Measurements from ENCODE around the gene SLC41A3.

Gene SLC41A3

GRCh38 chr3:126127452-126127851, 43.5 kb upstream of the SLC41A3 start:
- Histone ChIP-seq H3K27me3 (ENCODE audit: control insufficient read depth, insufficient read depth, low read length) (no peaks in the 10 kb centered on the region), H3K27ac (ENCODE audit: low read depth, low read length) (no peak overlapping the region), H3K36me3 (ENCODE audit: control insufficient read depth, insufficient read depth, low read length) (no peaks in the 10 kb centered on the region), H3K4me3 (ENCODE audit: low read depth, low read length) (no peak overlapping the region), H3K9ac (ENCODE audit: low read depth, low read length) (no peak overlapping the region), H3K9me3 (ENCODE audit: control insufficient read depth, insufficient read depth, low read length) (no peaks in the 10 kb centered on the region), H3K4me1 (ENCODE audit: control insufficient read depth, insufficient read depth, low read length) (peaks cover 12% of the 10 kb centered on the region)

DNA sequence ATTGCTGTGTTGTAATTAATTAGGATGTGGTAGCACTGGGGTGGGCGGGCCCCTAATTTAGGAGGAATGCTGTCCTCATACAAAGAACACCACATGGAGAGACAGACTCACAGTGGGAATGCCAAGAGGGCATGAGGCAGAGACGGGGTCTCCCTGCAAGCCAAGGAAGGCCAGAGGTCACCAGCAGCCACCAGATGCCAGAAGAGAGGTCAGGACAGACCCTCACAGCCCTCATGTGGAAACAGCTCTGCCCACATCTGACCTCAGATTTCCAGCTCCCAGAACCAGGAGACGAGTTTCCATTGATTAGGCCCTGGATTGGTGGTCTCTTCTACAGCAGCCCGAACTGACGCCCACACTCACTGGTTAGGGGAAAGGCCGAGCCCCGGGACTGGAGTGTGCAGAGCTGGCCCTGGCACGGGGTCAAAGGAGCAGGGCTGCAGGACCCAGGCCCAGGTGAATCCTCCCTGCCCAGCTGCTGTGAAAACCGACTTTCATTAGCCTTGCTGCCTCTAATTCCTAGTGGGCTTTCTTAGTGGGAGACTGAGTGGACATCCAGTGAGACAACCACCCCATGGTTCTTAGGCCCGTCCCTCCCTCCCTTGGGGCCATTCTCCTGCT, 43.0 kb upstream of the SLC41A3 start:
- Histone ChIP-seq H3K36me3 (ENCODE audit: control insufficient read depth, insufficient read depth, low read length) (no peaks in the 10 kb centered on the region), H3K27ac (ENCODE audit: low read depth, low read length) (no peak overlapping the region), H3K9ac (ENCODE audit: low read depth, low read length) (no peak overlapping the region), H3K27me3 (ENCODE audit: control insufficient read depth, insufficient read depth, low read length) (no peaks in the 10 kb centered on the region), H3K4me3 (ENCODE audit: low read depth, low read length) (no peak overlapping the region), H3K4me1 (ENCODE audit: control insufficient read depth, insufficient read depth, low read length) (peaks cover 11% of the 10 kb centered on the region), H3K9me3 (ENCODE audit: control insufficient read depth, insufficient read depth, low read length) (no peaks in the 10 kb centered on the region)

DNA sequence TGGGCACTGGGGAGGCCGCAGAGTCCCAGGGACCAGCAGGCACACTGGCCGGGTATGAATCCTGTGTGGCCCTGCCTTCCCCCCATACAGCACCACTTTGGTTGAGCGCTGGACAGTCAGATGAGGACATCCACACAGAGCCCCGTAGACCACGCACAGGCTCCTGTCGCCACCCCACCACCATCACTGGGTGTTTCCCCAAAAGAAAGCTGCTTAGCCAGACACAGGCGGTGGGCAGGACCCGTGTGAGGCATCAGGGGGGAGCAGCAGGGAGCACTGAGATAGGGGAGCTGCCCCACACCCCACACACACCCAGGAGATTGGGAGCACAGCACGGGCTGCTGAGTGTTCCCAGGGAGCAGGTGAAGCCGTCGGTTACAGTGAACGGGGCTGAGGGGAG, 42.4 kb upstream of the SLC41A3 start:
- H3K9me3 ChIP-seq (ENCODE audit: control insufficient read depth, insufficient read depth, low read length), result no peaks in the 10 kb centered on the region
- no peaks in the 10 kb centered on the region for H3K36me3 ChIP-seq (ENCODE audit: control insufficient read depth, insufficient read depth, low read length)
- H3K27me3 ChIP-seq (ENCODE audit: control insufficient read depth, insufficient read depth, low read length), result no peaks in the 10 kb centered on the region
- peaks cover 11% of the 10 kb centered on the region for H3K4me1 ChIP-seq (ENCODE audit: control insufficient read depth, insufficient read depth, low read length)
- no peak overlapping the region for H3K4me3 ChIP-seq (ENCODE audit: low read depth, low read length)
- no peak overlapping the region for H3K27ac ChIP-seq (ENCODE audit: low read depth, low read length)
- no peak overlapping the region for H3K9ac ChIP-seq (ENCODE audit: low read depth, low read length)

GRCh38 chr3:126125781-126126251, 41.9 kb upstream of the SLC41A3 start:
- Histone ChIP-seq H3K27me3 (ENCODE audit: control insufficient read depth, insufficient read depth, low read length) (no peaks in the 10 kb centered on the region), H3K36me3 (ENCODE audit: control insufficient read depth, insufficient read depth, low read length) (no peaks in the 10 kb centered on the region), H3K4me1 (ENCODE audit: control insufficient read depth, insufficient read depth, low read length) (peaks cover 11% of the 10 kb centered on the region), H3K9ac (ENCODE audit: low read depth, low read length) (no peak overlapping the region), H3K4me3 (ENCODE audit: low read depth, low read length) (no peak overlapping the region), H3K27ac (ENCODE audit: low read depth, low read length) (no peak overlapping the region), H3K9me3 (ENCODE audit: control insufficient read depth, insufficient read depth, low read length) (no peaks in the 10 kb centered on the region)

DNA sequence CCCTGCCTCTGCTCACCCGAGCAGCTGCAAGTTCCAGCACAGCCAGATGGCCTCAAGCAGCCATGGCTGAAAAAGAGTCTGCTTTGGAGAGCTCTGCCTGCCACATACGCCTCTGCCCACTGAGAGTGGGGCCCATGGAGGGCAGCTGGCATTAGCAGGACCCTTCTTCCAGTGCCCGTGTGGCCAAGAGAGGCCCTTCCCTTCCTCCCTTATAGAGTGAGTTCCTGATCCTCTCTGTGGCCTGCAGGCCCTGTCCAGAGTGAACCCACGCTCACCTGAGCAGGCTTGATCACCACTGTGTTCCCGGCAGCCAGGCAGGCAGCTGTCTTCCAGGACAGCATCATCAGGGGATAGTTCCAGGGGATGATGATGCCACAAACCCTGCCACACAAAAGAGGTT, 41.4 kb upstream of the SLC41A3 start:
- Histone ChIP-seq H3K9me3 (ENCODE audit: control insufficient read depth, insufficient read depth, low read length) (no peaks in the 10 kb centered on the region), H3K27me3 (ENCODE audit: control insufficient read depth, insufficient read depth, low read length) (no peaks in the 10 kb centered on the region), H3K4me1 (ENCODE audit: control insufficient read depth, insufficient read depth, low read length) (peaks cover 11% of the 10 kb centered on the region), H3K27ac (ENCODE audit: low read depth, low read length) (no peak overlapping the region), H3K4me3 (ENCODE audit: low read depth, low read length) (no peak overlapping the region), H3K36me3 (ENCODE audit: control insufficient read depth, insufficient read depth, low read length) (no peaks in the 10 kb centered on the region), H3K9ac (ENCODE audit: low read depth, low read length) (no peak overlapping the region)

GRCh38 chr3:126124896-126125295, 41.0 kb upstream of the SLC41A3 start:
- Histone ChIP-seq H3K4me1 (ENCODE audit: control insufficient read depth, insufficient read depth, low read length) (peaks cover 11% of the 10 kb centered on the region), H3K27ac (ENCODE audit: low read depth, low read length) (no peak overlapping the region), H3K36me3 (ENCODE audit: control insufficient read depth, insufficient read depth, low read length) (no peaks in the 10 kb centered on the region), H3K27me3 (ENCODE audit: control insufficient read depth, insufficient read depth, low read length) (no peaks in the 10 kb centered on the region), H3K4me3 (ENCODE audit: low read depth, low read length) (no peak overlapping the region), H3K9ac (ENCODE audit: low read depth, low read length) (no peak overlapping the region), H3K9me3 (ENCODE audit: control insufficient read depth, insufficient read depth, low read length) (no peaks in the 10 kb centered on the region)

GRCh38 chr3:126124148-126124868, 40.4 kb upstream of the SLC41A3 start:
- Histone ChIP-seq H3K27ac (ENCODE audit: low read depth, low read length) (no peak overlapping the region), H3K9me3 (ENCODE audit: control insufficient read depth, insufficient read depth, low read length) (no peaks in the 10 kb centered on the region), H3K4me3 (ENCODE audit: low read depth, low read length) (no peak overlapping the region; the same call in 1 of the 2 replicates), H3K27me3 (ENCODE audit: control insufficient read depth, insufficient read depth, low read length) (no peaks in the 10 kb centered on the region), H3K4me1 (ENCODE audit: control insufficient read depth, insufficient read depth, low read length) (peaks cover 11% of the 10 kb centered on the region), H3K9ac (ENCODE audit: low read depth, low read length) (no peak overlapping the region), H3K36me3 (ENCODE audit: control insufficient read depth, insufficient read depth, low read length) (no peaks in the 10 kb centered on the region)

DNA sequence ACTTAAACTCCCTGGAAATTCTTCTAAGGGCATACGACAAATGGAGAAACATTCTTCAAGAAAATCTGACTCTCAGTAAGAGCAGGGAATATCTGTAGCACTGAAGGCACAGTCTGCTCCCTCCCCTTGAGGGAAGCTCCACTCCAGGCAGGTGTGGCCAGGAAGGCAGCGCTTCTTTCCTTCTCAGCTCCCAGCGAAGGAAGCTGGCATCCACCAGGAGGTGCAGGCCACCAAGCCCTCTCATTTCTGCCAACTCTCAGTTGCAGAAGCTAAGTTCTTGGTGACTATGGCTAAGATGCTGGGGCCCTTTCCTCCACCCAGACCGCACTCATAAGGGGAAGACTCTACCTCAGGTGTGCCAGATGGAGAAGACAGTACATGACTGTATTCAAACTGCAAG, 37.7 kb upstream of the SLC41A3 start:
- no peaks in the 10 kb centered on the region for H3K27me3 ChIP-seq (ENCODE audit: control insufficient read depth, insufficient read depth, low read length)
- no peak overlapping the region for H3K27ac ChIP-seq (ENCODE audit: low read depth, low read length)
- H3K4me1 ChIP-seq (ENCODE audit: control insufficient read depth, insufficient read depth, low read length), result peaks cover 11% of the 10 kb centered on the region
- H3K36me3 ChIP-seq (ENCODE audit: control insufficient read depth, insufficient read depth, low read length), result no peaks in the 10 kb centered on the region
- no peaks in the 10 kb centered on the region for H3K9me3 ChIP-seq (ENCODE audit: control insufficient read depth, insufficient read depth, low read length)
- no peak overlapping the region for H3K4me3 ChIP-seq (ENCODE audit: low read depth, low read length)
- no peak overlapping the region for H3K9ac ChIP-seq (ENCODE audit: low read depth, low read length)

GRCh38 chr3:126121074-126121473, 37.1 kb upstream of the SLC41A3 start:
- no peak overlapping the region for H3K27ac ChIP-seq (ENCODE audit: low read depth, low read length)
- H3K9me3 ChIP-seq (ENCODE audit: control insufficient read depth, insufficient read depth, low read length), result no peaks in the 10 kb centered on the region
- H3K4me1 ChIP-seq (ENCODE audit: control insufficient read depth, insufficient read depth, low read length), result peaks cover 11% of the 10 kb centered on the region
- H3K27me3 ChIP-seq (ENCODE audit: control insufficient read depth, insufficient read depth, low read length), result no peaks in the 10 kb centered on the region
- no peak overlapping the region for H3K9ac ChIP-seq (ENCODE audit: low read depth, low read length)
- no peaks in the 10 kb centered on the region for H3K36me3 ChIP-seq (ENCODE audit: control insufficient read depth, insufficient read depth, low read length)
- no peak overlapping the region for H3K4me3 ChIP-seq (ENCODE audit: low read depth, low read length)

DNA sequence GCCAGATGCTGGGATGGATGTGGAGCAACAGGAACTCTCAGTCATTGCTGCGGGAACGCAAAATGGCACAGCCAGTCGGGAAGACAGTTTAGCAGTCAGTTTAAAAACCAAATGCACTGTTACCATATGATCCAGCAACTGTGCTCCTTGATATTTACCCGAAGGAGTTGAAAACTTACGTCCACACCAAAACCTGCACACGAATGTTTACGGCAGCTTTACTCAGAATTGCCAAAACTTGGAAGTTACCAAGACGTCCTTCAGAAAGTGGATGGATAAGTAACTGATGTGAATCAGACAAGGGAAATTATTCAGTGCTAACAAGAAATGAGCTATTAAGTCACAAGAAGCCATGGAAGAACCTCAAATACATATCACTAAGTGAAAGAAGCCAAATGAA, 36.1 kb upstream of the SLC41A3 start:
- Histone ChIP-seq H3K4me3 (ENCODE audit: low read depth, low read length) (no peak overlapping the region), H3K27ac (ENCODE audit: low read depth, low read length) (no peak overlapping the region), H3K9me3 (ENCODE audit: control insufficient read depth, insufficient read depth, low read length) (no peaks in the 10 kb centered on the region), H3K27me3 (ENCODE audit: control insufficient read depth, insufficient read depth, low read length) (no peaks in the 10 kb centered on the region), H3K9ac (ENCODE audit: low read depth, low read length) (no peak overlapping the region), H3K4me1 (ENCODE audit: control insufficient read depth, insufficient read depth, low read length) (peaks cover 11% of the 10 kb centered on the region), H3K36me3 (ENCODE audit: control insufficient read depth, insufficient read depth, low read length) (no peaks in the 10 kb centered on the region)

GRCh38 chr3:126119008-126119675, 35.2 kb upstream of the SLC41A3 start:
- Histone ChIP-seq H3K4me1 (ENCODE audit: control insufficient read depth, insufficient read depth, low read length) (peaks cover 8% of the 10 kb centered on the region), H3K27ac (ENCODE audit: low read depth, low read length) (no peak overlapping the region), H3K27me3 (ENCODE audit: control insufficient read depth, insufficient read depth, low read length) (no peaks in the 10 kb centered on the region), H3K9me3 (ENCODE audit: control insufficient read depth, insufficient read depth, low read length) (no peaks in the 10 kb centered on the region), H3K4me3 (ENCODE audit: low read depth, low read length) (no peak overlapping the region), H3K9ac (ENCODE audit: low read depth, low read length) (no peak overlapping the region), H3K36me3 (ENCODE audit: control insufficient read depth, insufficient read depth, low read length) (no peaks in the 10 kb centered on the region)

Measured in HUES48 (cell line).